Measurements from ENCODE around the gene FLYWCH2.
"Not testable (repeated sequence)": the region's sequence is repeated elsewhere in the genome, so short reads cannot be mapped to it uniquely, and the experiment has no call there.

The FLYWCH2 gene

DNA sequence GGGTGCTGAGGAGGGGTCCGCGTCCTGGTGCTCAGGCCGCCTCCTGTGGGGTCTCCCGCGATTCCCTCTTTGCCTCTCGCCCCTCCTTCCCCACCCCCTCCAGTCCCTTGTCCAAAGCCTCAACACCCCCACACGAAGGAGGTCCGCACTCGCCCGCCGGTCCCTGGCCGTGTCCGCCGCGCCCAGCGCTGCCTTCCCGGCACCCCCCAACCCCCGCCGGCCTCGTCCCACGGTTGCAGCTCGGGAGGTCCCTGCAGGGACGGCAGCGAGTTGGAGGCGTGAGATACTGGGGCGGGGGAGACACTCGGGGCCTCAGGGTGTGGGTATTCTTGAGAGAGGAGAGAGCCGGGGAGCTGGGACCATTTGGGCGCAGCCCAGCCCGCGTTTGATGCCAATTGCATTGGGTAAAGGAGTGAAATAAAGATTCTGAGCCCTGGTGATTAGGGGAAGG lies 468 bp downstream of the FLYWCH2 start:
- DNase-seq (ENCODE audit: low spot score) = no peak

- no peak for DNase-seq (ENCODE audit: low spot score)
Measured at GRCh38 chr16:2884041-2884451, 1.0 kb downstream of the FLYWCH2 start.

DNA sequence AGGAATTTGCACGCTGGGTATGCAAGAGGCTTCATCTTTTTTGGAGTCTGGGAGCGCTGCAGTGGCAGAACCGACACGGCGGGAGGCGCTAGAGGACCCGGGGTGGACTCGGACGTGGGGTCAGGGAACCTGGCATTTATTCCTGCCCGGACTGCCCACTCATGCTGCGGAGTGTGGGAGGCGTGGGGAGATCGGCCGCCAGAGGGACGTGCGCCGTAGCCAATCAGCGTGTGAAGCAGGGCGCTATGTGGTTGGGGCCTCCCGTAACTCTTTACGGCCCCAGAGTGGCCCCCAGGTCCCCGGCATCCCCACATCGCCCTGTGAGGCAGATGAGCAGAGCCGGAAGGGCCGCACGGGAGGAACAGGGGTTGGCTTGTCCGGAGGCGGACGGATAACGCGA lies 11.2 kb downstream of the FLYWCH2 start:
- DNase-seq (ENCODE audit: low spot score) = no peak

DNA sequence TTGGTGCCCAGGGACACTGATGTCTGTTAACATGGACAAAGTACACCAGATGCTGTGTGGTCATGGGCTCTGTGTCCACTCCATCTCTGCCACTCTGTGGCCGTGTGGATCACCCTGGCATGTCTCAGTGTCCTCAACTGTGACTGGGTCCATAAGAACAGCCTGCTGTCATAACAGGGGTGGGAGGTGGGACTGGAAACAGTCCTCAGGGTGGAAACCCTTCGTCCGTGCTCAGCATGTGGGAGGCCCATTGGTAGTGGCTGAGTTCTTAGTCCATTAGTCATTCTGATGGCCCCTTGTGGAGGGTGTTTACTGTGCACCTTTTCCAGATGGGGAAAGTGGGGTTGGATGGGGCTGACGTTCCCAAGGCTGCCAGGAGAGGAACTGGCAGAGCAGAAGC lies 12.8 kb downstream of the FLYWCH2 start:
- DNase-seq (ENCODE audit: low spot score) = no peak

GRCh38 chr16:2896480-2897010 lies 13.5 kb downstream of the FLYWCH2 start:
- DNase-seq (ENCODE audit: low spot score) = no peak

DNA sequence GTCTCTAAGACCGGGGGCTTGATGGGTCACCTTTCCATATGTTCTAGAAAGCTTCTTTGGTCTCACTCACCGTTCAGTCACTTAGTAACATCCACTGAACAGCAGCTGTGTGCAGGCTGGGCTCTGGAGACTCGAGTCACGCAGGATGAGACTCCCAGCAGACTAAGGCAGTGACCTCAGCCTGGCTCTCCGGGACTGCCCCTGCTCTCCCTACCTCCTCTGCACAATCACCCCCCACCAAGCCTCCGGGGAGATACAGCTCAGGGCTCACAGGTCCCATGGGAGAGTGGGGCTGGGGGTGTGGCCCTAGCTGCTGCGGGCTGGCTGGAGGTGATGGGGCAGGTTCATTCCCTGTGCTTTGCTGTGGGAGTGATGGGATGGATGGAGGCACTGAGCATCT lies 14.1 kb downstream of the FLYWCH2 start:
- DNase-seq (ENCODE audit: low spot score) = peak; percentile 74

DNA sequence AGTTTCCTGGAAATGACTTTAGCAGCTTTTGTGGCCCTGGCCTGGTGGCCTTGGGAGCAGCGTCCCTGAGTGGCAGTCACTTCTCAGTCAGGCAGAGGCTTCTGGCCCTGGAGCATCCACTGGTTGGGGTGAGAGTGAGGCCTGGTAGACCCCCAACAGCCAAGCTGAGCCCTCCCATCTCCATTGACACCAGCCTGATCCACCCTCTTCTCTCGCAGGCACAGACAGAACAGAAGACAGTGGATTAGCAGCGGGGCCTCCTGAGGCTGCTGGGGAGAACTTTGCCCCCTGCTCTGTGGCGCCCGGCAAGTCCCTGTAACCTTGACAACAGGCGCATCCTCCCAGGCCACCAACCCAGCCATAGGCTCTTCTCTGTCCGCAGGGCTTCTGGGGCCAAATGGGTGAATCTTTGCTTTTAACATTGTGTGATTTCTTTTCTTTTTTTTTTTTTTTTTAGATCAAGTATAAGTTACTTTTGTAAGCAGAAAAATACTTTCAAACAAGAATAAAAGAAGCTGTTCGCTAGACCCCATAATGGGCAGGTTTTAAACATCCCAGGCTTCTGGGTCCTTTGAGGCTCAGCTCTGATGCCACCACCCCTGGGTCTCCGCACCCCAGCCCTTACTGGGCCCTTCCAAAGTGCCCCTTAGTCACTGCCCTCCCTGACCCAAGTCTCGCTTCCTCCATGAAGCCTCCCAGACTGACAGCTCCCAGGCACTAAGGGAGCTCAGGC lies 16.0 kb downstream of the FLYWCH2 start:
- no peak for DNase-seq (ENCODE audit: low spot score)

DNA sequence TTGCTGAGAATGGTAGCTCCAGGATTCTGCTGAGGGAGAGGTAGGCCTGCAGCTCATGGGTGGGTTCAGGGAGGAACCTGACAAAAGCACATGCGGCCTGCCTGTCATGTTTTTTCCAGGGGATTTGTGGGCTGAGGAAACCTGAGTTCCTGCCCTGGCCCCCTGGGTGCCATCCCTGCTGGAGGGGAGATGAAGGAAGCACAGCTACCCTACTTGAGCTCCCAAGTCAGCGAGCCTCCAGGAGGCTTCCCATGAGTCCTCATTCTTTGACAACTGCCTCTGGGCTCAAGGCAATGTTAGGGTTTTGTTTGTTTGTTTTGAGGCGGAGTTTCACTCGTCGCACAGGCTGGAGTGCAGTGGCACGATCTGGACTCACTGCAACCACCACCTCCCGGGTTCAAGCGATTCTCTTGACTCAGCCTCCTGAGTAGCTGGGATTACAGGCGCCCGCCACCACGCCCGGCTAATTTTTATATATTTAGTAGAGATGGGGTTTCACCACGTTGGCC lies 16.6 kb downstream of the FLYWCH2 start:
- DNase-seq (ENCODE audit: low spot score) = no peak

DNA sequence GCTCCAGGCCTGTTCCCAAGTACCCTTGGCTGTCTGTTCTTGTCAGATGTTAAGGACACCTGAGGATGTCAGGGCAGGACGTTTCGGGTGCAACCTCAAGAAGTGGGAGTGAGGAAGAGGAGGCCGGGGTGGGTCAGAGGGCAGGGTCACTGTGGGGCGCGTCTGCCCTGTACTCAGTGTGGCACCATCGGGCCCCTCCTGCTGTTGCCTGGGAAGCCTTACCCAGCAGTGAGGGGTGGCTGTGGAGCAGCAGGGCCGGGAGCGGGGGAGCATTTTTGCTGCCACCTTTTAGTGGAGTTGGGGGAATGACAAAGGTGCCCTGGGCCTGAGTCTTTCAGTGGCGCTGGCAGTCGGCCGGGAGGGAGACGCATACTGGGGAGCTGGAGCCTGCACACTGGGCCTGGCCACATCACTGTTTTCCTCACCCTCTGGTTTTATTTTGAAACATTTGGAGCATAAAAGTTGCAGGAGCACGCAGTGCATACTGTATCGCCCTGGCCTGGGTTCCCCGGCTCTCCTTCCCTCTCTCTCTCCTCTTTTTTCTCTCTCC lies 17.6 kb downstream of the FLYWCH2 start:
- no peak for DNase-seq (ENCODE audit: low spot score)

GRCh38 chr16:2902337-2903130 lies 19.5 kb downstream of the FLYWCH2 start:
- DNase-seq (ENCODE audit: low spot score) = no peak

DNA sequence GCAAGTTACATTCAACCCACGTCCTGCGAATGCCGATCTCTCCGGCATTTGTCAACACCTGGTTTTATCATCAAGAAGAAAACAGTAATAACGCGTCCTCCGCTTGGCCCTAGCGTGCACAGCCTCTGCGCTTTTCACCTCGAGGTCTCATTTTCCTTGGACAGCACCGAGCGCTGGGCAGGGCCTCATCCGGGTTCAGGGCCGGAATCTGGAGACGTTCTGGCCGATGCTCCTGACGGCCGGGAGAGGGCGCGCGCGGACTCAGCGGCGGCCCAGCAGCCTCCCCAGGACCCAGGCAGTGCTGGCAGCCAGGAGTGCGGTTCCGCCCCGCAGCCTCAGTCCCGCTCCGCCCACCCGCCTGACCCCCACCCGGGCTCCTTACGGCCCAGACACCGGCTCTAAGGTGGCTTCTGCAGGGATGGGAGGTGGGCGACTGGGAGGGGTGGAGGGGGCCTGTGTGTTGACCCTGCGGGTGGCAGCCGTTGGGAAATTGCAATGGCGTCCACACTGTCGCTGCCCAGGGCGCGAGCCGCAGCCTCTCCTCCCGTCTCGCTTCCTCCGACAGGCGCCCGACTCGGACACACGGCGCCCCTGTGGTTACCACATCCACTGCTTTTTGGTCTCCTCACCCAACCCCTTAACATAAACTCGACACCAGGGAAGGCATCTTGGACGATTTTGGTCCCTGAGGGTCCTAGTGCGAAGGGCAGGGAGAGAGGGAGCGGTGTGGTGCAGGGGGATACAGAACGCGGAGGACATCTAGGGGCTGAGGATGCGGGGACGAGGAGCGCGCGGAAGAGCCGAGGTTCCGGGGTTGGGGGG lies 21.3 kb downstream of the FLYWCH2 start:
- DNase-seq (ENCODE audit: low spot score) = peak; percentile 88

- no peak for DNase-seq (ENCODE audit: low spot score)
Measured at GRCh38 chr16:2904922-2905240, 21.9 kb downstream of the FLYWCH2 start.

DNA sequence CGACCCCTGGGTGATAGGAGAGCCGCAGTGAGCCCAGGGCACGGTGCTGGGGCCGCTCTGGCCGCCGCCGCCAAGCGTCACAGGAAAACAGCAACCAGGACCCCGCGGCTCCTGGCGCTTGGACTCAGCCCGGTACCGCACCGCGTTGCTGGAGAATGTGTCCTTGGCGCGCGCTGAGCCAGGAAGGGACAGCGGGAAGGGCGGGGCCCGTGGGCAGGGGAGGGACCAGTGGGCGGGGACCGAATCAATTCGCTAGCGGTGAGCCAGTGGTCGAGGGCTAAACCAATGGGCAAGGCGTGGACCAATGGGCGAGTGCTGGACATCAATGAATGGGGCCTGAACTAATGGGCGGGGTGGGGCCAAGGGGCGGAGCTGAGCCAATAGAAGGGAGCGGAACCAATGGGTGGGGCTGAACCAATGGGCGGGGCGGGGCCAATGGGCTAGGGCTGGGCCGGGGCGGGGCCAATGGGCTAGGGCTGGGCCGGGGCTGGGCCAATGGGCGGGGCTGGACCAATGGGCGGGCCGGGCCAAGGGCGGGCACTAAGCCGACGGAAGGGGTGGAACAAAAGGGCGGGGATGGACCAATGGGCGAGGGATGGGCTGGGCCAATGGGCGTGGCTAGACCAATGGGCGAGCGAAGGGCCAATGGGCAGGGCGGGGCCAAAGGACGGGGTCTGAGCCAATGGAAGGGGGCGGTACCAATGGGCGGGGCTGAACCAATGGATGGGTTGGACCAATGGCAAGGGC lies 22.4 kb downstream of the FLYWCH2 start:
- peak; percentile 98 for DNase-seq (ENCODE audit: low spot score)

DNA sequence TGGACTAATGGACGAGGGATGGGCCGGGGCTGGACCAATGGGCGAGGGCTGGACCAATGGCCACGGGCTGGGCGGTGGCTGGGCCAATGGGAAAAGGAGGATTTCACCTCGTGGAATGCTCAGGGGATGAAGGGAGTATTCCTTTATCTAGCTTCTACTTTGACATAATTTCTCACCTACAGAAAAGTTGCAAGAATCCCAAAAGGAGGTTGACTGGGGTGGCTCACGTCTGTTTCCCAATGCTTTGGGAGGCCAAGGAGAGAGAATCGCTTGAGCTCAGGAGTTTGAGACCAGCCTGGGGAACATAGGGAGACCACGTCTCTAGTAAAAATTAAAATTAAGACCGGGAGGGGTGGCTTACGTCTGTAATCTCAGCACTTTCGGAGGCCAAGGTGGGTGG lies 23.0 kb downstream of the FLYWCH2 start:
- no peak for DNase-seq (ENCODE audit: low spot score)

DNA sequence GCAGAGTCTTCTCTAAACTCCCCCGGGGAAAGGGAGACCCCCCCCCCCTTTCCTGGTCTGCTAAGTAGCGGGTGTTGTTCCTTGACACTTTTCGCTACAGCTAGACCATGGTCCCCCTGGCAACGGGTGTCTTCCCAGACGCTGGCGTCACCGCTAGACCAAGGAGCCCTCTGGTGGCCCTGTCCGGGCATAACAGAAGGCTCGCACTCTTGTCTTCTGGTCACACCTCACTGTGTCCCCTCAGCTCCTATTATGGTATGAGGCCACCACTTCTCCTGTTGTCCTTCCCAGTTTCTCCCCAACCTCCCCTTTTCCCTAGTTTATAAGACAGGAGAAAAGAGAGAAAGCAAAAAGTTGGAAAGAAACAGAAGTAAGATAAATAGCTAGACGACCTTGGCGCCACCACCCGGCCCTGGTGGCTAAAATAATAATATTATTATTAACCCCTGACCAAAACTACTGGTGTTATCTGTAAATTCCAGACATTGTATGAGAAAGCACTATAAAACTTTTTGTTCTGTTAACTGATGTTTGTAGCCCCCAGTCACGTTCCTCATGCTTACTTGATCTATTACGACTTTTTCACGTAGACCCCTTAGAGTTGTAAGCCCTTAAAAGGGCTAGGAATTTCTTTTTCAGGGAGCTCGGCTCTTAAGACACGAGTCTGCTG lies 24.2 kb downstream of the FLYWCH2 start:
- DNase-seq (ENCODE audit: low spot score) = not testable (repeated sequence)

- no peak for DNase-seq (ENCODE audit: low spot score)
Measured at GRCh38 chr16:2910441-2910969, 27.5 kb downstream of the FLYWCH2 start.

DNA sequence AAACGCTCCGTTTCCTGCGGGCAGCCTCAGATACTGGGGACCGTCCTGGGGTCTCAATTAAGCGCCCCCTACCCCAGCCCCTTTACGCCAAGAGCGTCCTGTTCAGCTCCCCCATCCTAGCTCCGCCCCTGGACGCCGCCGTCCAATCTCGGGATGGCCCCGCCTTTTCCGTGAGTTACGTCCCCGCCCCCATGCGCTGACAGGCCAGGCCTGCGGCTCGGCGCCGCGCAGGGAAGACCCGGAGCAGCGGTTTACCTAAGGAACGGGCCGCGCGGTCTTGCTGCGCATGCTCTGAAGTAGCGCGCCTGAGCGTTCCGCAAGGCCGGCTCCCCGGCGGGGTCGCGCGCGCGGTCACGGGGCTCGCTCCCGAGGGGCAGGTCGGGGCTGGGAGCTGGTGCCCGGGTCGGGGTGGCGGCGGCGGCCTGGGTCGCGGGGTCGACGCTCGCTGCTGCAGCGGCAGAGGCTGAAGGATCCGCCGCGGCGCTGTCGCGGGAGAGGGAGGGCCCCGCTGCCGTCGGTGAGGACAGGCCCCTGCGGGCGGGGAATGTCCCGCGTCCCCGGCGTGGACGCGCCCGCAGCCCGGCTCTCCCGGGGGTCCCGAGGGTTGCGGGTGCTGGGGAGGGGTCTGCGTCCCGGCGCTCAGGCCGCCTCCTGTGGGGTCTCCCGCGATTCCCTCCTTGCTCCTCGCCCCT lies 28.8 kb downstream of the FLYWCH2 start, which contains the start of gene FLYWCH1:
Gene FLYWCH1, plus strand, starts transcription at position 294 of the 692 bp plus-strand sequence. CDS start 17,755 bp downstream, outside the sequence.
- DNase-seq (ENCODE audit: low spot score) = peak; percentile 95

GRCh38 chr16:2912330-2913199 lies 29.6 kb downstream of the FLYWCH2 start:
- peak; percentile 31 for DNase-seq (ENCODE audit: low spot score)

- DNase-seq (ENCODE audit: low spot score) = no peak
Measured at GRCh38 chr16:2913603-2914002, 30.6 kb downstream of the FLYWCH2 start.
